Measurements from ENCODE around the gene LY6G6D. TPM values are rescaled to one million over a fixed set of nuclear protein-coding genes. Genes with fewer than 3 reads are reported as not detected.

The LY6G6D gene
- total and polyA plus RNA-seq, 2 of the 13 experiments (the other 11 are each of a cell fraction or from before 2014, with no cell fraction given): not detected

- TF ChIP-seq, protein P1, sequence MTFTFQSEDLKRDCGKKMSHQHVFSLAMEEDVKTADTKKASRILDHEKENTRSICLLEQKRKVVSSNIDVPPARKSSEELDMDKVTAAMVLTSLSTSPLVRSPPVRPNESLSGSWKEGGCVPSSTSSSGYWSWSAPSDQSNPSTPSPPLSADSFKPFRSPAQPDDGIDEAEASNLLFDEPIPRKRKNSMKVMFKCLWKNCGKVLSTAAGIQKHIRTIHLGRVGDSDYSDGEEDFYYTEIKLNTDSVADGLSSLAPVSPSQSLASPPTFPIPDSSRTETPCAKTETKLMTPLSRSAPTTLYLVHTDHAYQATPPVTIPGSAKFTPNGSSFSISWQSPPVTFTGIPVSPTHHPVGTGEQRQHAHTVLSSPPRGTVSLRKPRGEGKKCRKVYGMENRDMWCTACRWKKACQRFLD (CRISPR knock-in tag; IDR thresholded peaks at IDR 0.05; ENCODE audit: borderline replicate concordance): no peak
- TF ChIP-seq, protein P2, sequence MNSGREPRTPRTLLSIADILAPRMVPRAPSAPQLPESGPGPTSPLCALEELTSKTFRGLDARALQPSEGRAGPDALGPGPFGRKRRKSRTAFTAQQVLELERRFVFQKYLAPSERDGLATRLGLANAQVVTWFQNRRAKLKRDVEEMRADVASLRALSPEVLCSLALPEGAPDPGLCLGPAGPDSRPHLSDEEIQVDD (CRISPR knock-in tag; IDR thresholded peaks at IDR 0.05; ENCODE audit: borderline replicate concordance): 0 out of 2 replicates have a peak, but pooled peaks have one; percentile 55
- TF ChIP-seq HOMEZ (CRISPR knock-in tag; IDR thresholded peaks at IDR 0.05; ENCODE audit: low read depth): no peak; the same call in 1 of the 2 replicates
- no peak for TF ChIP-seq SRSF4 (IDR thresholded peaks at IDR 0.05; ENCODE audit: low read depth, low read length, poor library complexity, severe bottlenecking)
- no peak for TF ChIP-seq DNMT1 (CRISPR knock-in tag; IDR thresholded peaks at IDR 0.05)
- no peak for TF ChIP-seq PAF1 (CRISPR knock-in tag; IDR thresholded peaks at IDR 0.05)
- peak; percentile 74; the same call in 1 of the 2 replicates for TF ChIP-seq MYC (CRISPR knock-in tag; IDR thresholded peaks at IDR 0.05; ENCODE audit: borderline replicate concordance)
- 0 out of 2 replicates have a peak, but pooled peaks have one; percentile 18 for TF ChIP-seq ZFP37 (CRISPR knock-in tag; IDR thresholded peaks at IDR 0.05; ENCODE audit: borderline replicate concordance)
- TF ChIP-seq BCLAF1 (IDR thresholded peaks at IDR 0.05): no peak
- peak; percentile 77; the same call in 1 of the 2 replicates for TF ChIP-seq ZNF839 (CRISPR knock-in tag; IDR thresholded peaks at IDR 0.05; ENCODE audit: borderline replicate concordance)
- no peak; the same call in 1 of the 2 replicates for TF ChIP-seq ZNF557 (CRISPR knock-in tag; IDR thresholded peaks at IDR 0.05)
- TF ChIP-seq ZNF550 (CRISPR knock-in tag; IDR thresholded peaks at IDR 0.05; ENCODE audit: borderline replicate concordance): no peak; the same call in none of the 2 replicates
- peak; percentile 69 for TF ChIP-seq ZNF510 (CRISPR knock-in tag; IDR thresholded peaks at IDR 0.05; ENCODE audit: low read depth)
- no peak for TF ChIP-seq MLXIP (CRISPR knock-in tag; IDR thresholded peaks at IDR 0.05; ENCODE audit: borderline replicate concordance)
- no peak for TF ChIP-seq MTF2 (CRISPR knock-in tag; IDR thresholded peaks at IDR 0.05; ENCODE audit: borderline replicate concordance)
- peak; percentile 27; the same call in 1 of the 2 replicates for TF ChIP-seq GATAD2A (CRISPR knock-in tag; IDR thresholded peaks at IDR 0.05)
- no peak for TF ChIP-seq ZSCAN21 (CRISPR knock-in tag; IDR thresholded peaks at IDR 0.05; ENCODE audit: borderline replicate concordance)
- peak; percentile 73; the same call in 2 of the 3 replicates for TF ChIP-seq MXI1 (IDR thresholded peaks at IDR 0.05; ENCODE audit: borderline replicate concordance, low read depth, low read length)
- TF ChIP-seq THAP11 (CRISPR knock-in tag; IDR thresholded peaks at IDR 0.05): peak; percentile 99
These were observed 49.4 kb upstream of the LY6G6D start, which contains the start of gene CSNK2B (continued) for GRCh38 chr6:31665501-31666336.

Measured in HepG2 (cell line).